Keratinocyte (primary cell): ENCODE measurements around the gene TMEM163.

ENCODE experiments used
- EZH2 ChIP-seq: IDR thresholded peaks from one replicate; pipeline ENCODE4 v1.6.1; 2012; ENCODE audit warnings: inconsistent platforms, mild to moderate bottlenecking, low read length, moderate library complexity
- TF ChIP-seq, protein P1 (sequence below), 3 experiments: IDR thresholded peaks in 1 of 3; conservative IDR thresholded peaks in 1 of 3; optimal IDR thresholded peaks in 1 of 3; 2 replicates in 2 of 3; 3 replicates in 1 of 3; pipeline versions ENCODE3 to v1.5.1; 2011; ENCODE audit warnings: low read length in 3 of 3, mild to moderate bottlenecking in 3 of 3, moderate library complexity in 2 of 3, control low read depth in 1 of 3, inconsistent platforms in 1 of 3; ENCODE audit not compliant: insufficient read depth in 2 of 3; ENCODE audit errors: extremely low read depth in 1 of 3

DNA sequence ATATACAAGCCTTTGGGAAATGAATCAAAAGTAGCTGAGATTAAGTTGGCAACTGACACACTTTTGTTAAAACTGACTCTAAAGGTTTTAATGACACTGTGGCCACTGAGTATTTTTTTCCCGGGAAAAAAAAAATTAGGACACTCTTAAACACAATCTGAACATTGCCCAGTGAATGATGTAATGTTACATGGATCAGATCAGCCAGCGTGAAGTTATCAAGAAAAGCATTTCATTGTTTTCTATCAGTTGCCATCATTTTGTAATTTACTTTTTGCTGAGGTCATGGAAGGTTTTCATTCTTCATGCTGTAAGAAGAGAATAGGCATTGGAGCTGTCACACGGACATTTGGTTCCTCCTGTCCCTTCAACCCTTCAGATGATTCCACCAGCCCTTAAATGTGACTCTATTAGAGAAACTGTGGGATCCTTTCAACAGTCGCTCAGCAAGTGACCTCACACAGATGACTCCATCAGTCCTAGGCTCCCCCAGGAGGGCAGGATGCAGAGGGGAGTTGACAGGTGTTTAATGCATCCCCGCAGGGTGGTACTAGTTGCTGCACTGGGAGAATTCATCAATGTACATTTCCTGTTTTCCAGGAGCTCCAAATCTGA is 300.7 kb downstream of the TMEM163 start:
- TF ChIP-seq, protein P1, sequence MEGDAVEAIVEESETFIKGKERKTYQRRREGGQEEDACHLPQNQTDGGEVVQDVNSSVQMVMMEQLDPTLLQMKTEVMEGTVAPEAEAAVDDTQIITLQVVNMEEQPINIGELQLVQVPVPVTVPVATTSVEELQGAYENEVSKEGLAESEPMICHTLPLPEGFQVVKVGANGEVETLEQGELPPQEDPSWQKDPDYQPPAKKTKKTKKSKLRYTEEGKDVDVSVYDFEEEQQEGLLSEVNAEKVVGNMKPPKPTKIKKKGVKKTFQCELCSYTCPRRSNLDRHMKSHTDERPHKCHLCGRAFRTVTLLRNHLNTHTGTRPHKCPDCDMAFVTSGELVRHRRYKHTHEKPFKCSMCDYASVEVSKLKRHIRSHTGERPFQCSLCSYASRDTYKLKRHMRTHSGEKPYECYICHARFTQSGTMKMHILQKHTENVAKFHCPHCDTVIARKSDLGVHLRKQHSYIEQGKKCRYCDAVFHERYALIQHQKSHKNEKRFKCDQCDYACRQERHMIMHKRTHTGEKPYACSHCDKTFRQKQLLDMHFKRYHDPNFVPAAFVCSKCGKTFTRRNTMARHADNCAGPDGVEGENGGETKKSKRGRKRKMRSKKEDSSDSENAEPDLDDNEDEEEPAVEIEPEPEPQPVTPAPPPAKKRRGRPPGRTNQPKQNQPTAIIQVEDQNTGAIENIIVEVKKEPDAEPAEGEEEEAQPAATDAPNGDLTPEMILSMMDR (optimal IDR thresholded peaks at IDR 0.05 in 1 of 3, IDR thresholded peaks at IDR 0.05 in 1 of 3, conservative IDR thresholded peaks at IDR 0.05 in 1 of 3; ENCODE audit: extremely low read depth in 1 of 3, insufficient read depth in 2 of 3, low read length in 3 of 3): no peak
- no peak for TF ChIP-seq EZH2
